ENCODE results near the gene LDAH. TPM values are rescaled to one million over a fixed set of nuclear protein-coding genes. Genes with fewer than 3 reads are reported as not detected.

LDAH gene
- total RNA-seq (10 to 100 TPM; 22.0 to 32.9 TPM), polyA plus RNA-seq (ENCODE audit: insufficient read length in 2 of 2) (10 to 100 TPM; 19.7 to 21.6 TPM)
- long read RNA-seq, donor 1, transcript LDAH-201 (7 exons, 2,907 nt) = major isoform, 8 of 8 reads
- long read RNA-seq, donor 1, partial matches to known transcripts = 0 of 8 reads
- long read RNA-seq, donor 1, other reads (novel, unspliced or antisense) = 0 of 8 reads
- long read RNA-seq, donor 2, partial matches to known transcripts = 0 of 1 reads
- long read RNA-seq, donor 2, other reads (novel, unspliced or antisense) = 0 of 1 reads
- long read RNA-seq, donor 3, partial matches to known transcripts = 0 of 5 reads
- long read RNA-seq, donor 3, other reads (novel, unspliced or antisense) = 0 of 5 reads
- long read RNA-seq, donor 4, partial matches to known transcripts = 0 of 4 reads
- long read RNA-seq, donor 4, other reads (novel, unspliced or antisense) = 0 of 4 reads

DNA sequence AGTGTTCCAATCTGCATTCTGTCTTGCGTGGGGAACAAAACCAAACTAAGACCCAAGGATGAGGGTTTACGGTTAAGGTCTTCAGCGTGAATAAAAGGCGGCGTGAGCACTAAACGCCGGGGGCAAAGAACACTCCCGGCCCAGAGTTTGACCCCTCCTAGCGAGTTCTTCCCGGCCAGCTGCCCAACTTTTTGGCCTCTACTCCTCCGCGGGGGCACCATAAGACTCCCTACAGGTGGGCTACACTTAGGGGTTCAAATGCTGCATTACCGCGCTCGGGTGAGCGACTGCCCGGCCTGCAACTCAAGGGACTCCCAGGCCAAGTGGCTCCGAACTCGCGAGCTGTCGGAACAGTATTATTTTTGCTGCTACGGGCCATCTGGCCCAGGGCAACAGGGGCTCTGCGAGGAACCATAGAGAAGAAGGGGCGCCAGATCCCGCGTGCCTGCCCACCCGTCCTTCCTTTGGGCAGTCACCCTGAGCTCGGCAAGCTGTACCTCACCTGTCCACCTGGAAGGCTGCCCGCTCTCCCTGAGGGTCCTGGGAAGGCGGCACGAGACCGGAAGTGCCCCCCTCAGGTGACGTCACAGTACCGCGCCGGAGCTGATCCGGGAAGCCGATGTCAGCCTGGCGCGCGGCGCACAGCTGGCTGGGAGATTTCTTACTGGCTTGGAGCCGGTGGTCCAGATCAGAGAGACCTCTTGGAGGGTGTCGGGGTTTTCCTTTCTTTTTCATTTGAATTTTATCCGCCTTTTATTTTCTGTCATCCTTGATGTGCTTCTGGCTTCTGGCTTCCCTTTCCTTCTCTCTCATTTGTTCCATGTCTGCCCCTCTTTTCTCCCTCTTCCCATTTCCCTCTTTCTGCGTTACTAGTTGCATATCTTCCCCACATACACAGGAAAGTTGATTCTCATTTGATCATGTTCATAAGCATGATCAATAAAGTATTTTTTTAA is at the start of gene LDAH:
TSS of gene LDAH (minus strand) at position 567 of the 956 bp plus-strand sequence. CDS start 21,638 bp downstream, outside the sequence.
- Histone ChIP-seq H3K4me3 (ENCODE audit: low read depth, low read length) (peak within 1 kb of the TSS; percentile 96), H3K27ac (ENCODE audit: low read depth, low read length) (peak within 1 kb of the TSS; percentile 87), H3K9me3 (ENCODE audit: control insufficient read depth, insufficient read depth, low read length) (no peaks in the 10 kb centered on the region), H3K27me3 (ENCODE audit: control insufficient read depth, insufficient read depth, low read length) (no peaks in the 10 kb centered on the region), H3K36me3 (ENCODE audit: control insufficient read depth, insufficient read depth, low read length) (no peaks in the 10 kb centered on the region), H3K4me1 (ENCODE audit: control insufficient read depth, insufficient read depth, low read length) (peaks cover 10% of the 10 kb centered on the region)
- peak; percentile 12 to 98 (median 90) for DNase-seq (ENCODE audit: low read depth in 4 of 6, low spot score in 6 of 6)
- 0% methylated on average over 43 of the region's 46 CpGs for WGBS (ENCODE audit: insufficient coverage)

DNA sequence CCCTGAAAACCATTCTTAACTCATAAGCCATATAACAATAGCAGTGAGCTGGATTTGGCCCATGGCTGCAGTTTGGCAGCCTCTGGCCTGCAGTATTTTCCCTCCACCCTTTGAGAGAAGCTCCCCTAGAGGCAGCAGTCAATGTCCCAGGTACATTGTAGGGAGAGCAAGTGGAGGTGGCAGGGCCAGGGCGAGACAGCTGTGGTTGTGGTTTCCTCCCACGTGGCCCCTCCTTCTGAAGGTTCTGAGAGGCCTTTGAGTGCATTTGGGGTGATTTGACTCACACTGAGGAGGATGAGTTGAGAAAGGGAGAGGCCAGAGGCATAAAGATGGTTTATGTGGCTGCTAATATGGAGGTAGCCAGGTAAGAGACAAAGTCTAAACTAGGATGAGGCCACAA is 45.5 kb upstream of the LDAH start:
- Histone ChIP-seq H3K4me3 (ENCODE audit: low read depth, low read length) (no peak overlapping the region), H3K9me3 (ENCODE audit: control insufficient read depth, insufficient read depth, low read length) (no peaks in the 10 kb centered on the region), H3K27ac (ENCODE audit: low read depth, low read length) (no peak overlapping the region), H3K27me3 (ENCODE audit: control insufficient read depth, insufficient read depth, low read length) (no peaks in the 10 kb centered on the region), H3K4me1 (ENCODE audit: control insufficient read depth, insufficient read depth, low read length) (no peaks in the 10 kb centered on the region), H3K36me3 (ENCODE audit: control insufficient read depth, insufficient read depth, low read length) (no peaks in the 10 kb centered on the region)
- 42% methylated on average over 2 of the region's 2 CpGs for WGBS (ENCODE audit: insufficient coverage)
- no peak for DNase-seq (ENCODE audit: low read depth in 4 of 6, low spot score in 6 of 6)

DNA sequence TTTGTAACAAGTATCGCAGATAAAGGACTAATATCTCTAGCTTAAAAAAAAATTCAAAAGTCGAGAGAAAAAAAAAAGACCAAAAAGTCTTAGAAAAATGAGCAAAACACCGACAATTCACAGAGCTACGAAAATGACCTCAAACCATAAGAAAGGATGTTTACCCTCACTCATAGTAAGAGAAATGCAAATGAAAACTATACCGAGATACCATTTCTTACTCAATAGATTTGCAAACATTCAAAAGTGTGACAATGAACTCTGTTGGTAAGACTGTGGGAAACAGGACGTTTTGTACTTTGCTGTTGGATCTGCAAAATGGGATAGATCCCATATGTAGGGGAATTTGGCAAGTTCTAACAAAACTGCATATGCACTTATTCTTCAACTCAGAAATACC is 39.9 kb upstream of the LDAH start:
- no peak for DNase-seq (ENCODE audit: low read depth in 4 of 6, low spot score in 6 of 6)
- Histone ChIP-seq H3K27ac (ENCODE audit: low read depth, low read length) (no peak overlapping the region), H3K27me3 (ENCODE audit: control insufficient read depth, insufficient read depth, low read length) (no peaks in the 10 kb centered on the region), H3K4me1 (ENCODE audit: control insufficient read depth, insufficient read depth, low read length) (no peaks in the 10 kb centered on the region), H3K4me3 (ENCODE audit: low read depth, low read length) (no peak overlapping the region), H3K36me3 (ENCODE audit: control insufficient read depth, insufficient read depth, low read length) (no peaks in the 10 kb centered on the region), H3K9me3 (ENCODE audit: control insufficient read depth, insufficient read depth, low read length) (no peaks in the 10 kb centered on the region)
- no CpG with 5 or more reads among the region's 6 CpGs for WGBS (ENCODE audit: insufficient coverage)

DNA sequence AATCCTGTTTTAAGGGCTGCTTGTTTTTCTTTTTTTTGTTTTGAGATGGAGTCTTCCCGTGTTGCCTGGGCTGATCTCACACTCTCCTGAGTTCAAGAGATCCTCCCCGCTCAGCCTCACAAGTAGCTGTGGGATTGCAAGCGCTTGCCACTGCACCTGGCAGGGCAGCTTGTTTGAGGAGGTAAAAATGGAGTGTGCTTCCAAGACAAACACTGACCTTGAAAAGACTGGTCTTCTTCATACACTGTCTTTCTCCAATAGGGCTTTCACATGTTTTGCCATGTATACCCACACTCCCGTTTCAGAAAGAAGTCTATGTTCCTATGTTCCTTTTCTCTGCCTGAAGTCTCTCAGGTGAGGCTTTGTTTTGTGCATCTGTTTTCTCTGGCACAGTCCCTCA is 32.6 kb upstream of the LDAH start:
- no peak for DNase-seq (ENCODE audit: low read depth in 4 of 6, low spot score in 6 of 6)
- 92% methylated on average over 1 of the region's 4 CpGs for WGBS (ENCODE audit: insufficient coverage)
- no peaks in the 10 kb centered on the region for H3K4me1 ChIP-seq (ENCODE audit: control insufficient read depth, insufficient read depth, low read length)
- no peaks in the 10 kb centered on the region for H3K27me3 ChIP-seq (ENCODE audit: control insufficient read depth, insufficient read depth, low read length)
- H3K9me3 ChIP-seq (ENCODE audit: control insufficient read depth, insufficient read depth, low read length) = no peaks in the 10 kb centered on the region
- H3K4me3 ChIP-seq (ENCODE audit: low read depth, low read length) = no peak overlapping the region
- H3K36me3 ChIP-seq (ENCODE audit: control insufficient read depth, insufficient read depth, low read length) = no peaks in the 10 kb centered on the region
- no peak overlapping the region for H3K27ac ChIP-seq (ENCODE audit: low read depth, low read length)

DNA sequence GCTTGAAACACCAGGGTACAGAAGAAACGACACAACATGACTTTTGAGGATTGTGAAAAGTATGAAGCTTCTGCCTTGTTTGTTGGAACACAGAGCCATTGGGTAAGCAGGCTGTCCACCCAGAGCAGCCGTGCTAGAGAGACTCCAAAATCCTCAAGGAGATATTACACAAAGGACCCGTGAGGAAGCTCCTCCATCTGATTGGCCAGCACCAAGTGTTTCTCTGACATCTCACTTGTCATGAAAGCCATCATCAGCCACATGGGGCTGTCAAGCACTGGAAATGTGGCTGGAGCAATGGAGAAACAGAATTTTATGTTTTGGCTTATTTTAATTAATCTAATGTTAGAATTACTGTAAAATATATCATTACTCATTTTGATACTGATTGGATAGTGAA is 29.8 kb upstream of the LDAH start:
- H3K4me1 ChIP-seq (ENCODE audit: control insufficient read depth, insufficient read depth, low read length) = no peaks in the 10 kb centered on the region
- no peaks in the 10 kb centered on the region for H3K27me3 ChIP-seq (ENCODE audit: control insufficient read depth, insufficient read depth, low read length)
- H3K4me3 ChIP-seq (ENCODE audit: low read depth, low read length) = no peak overlapping the region
- no peak for DNase-seq (ENCODE audit: low read depth in 4 of 6, low spot score in 6 of 6)
- H3K36me3 ChIP-seq (ENCODE audit: control insufficient read depth, insufficient read depth, low read length) = no peaks in the 10 kb centered on the region
- 69% methylated on average over 2 of the region's 3 CpGs for WGBS (ENCODE audit: insufficient coverage)
- no peak overlapping the region for H3K27ac ChIP-seq (ENCODE audit: low read depth, low read length)
- H3K9me3 ChIP-seq (ENCODE audit: control insufficient read depth, insufficient read depth, low read length) = no peaks in the 10 kb centered on the region

DNA sequence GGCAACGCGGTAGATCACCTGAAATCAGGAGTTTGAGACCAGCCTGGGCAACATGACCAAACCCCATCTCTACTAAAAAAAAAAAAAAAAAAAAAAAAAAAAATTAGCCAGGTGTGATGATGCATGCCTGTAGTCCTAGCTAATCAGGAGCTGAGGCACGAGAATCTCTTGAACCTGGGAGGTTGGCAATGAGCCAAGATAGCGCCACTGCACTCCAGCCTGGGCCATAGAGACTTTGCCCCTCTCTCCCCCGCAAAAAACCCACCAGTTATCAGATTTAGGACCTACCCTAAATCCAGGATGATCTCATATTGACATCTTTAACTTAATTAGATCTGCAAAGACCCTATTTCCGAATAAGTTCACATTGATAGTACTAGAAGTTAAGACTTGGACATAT is 29.2 kb upstream of the LDAH start:
- no peaks in the 10 kb centered on the region for H3K27me3 ChIP-seq (ENCODE audit: control insufficient read depth, insufficient read depth, low read length)
- no peak overlapping the region for H3K4me3 ChIP-seq (ENCODE audit: low read depth, low read length)
- H3K9me3 ChIP-seq (ENCODE audit: control insufficient read depth, insufficient read depth, low read length) = no peaks in the 10 kb centered on the region
- H3K4me1 ChIP-seq (ENCODE audit: control insufficient read depth, insufficient read depth, low read length) = no peaks in the 10 kb centered on the region
- no peaks in the 10 kb centered on the region for H3K36me3 ChIP-seq (ENCODE audit: control insufficient read depth, insufficient read depth, low read length)
- no peak overlapping the region for H3K27ac ChIP-seq (ENCODE audit: low read depth, low read length)
- WGBS (ENCODE audit: insufficient coverage) = 69% methylated on average over 3 of the region's 6 CpGs
- no peak for DNase-seq (ENCODE audit: low read depth in 4 of 6, low spot score in 6 of 6)

DNA sequence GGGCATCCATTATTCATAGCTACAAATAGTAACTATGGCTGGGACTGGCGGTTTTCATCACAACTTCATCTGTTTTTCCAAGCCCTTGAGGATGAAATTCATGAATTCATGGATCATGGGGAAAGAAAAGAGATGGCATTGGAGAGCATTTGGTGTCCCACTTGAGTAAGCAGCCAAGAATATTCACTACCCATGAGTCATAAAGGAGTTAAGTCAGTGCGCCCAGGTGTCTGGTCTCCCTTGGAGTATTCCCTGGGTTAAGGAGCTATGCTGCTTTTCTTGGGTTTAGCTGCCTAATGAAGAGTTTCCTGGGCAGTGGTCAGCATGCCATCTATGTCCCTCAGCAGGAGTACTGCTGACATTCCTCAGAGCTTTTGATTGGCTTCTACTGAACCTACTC is 21.3 kb upstream of the LDAH start:
- H3K27ac ChIP-seq (ENCODE audit: low read depth, low read length) = no peak overlapping the region
- no peak for DNase-seq (ENCODE audit: low read depth in 4 of 6, low spot score in 6 of 6)
- H3K27me3 ChIP-seq (ENCODE audit: control insufficient read depth, insufficient read depth, low read length) = peaks cover 2% of the 10 kb centered on the region
- no peaks in the 10 kb centered on the region for H3K4me1 ChIP-seq (ENCODE audit: control insufficient read depth, insufficient read depth, low read length)
- no peak overlapping the region for H3K4me3 ChIP-seq (ENCODE audit: low read depth, low read length)
- WGBS (ENCODE audit: insufficient coverage) = 100% methylated on average over 1 of the region's 2 CpGs
- H3K9me3 ChIP-seq (ENCODE audit: control insufficient read depth, insufficient read depth, low read length) = no peaks in the 10 kb centered on the region
- H3K36me3 ChIP-seq (ENCODE audit: control insufficient read depth, insufficient read depth, low read length) = no peaks in the 10 kb centered on the region

DNA sequence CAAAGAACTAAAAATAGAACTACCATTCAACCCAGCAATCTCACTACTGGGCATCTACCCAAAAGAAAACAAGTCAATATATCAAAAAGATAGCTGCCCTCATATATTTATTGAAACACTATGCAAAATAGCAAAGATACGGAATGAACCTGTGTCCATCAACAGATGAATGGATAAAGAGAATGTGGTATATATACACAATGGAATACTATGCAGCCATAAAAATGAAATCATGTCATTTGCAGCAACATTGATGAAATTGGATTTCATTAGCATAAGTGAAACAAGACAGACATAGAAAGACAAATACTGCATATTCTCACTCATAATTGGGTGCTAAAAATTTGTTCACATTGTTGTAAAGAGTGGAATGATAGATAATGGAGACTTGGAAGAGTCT is 16.2 kb upstream of the LDAH start:
- H3K27me3 ChIP-seq (ENCODE audit: control insufficient read depth, insufficient read depth, low read length) = peaks cover 7% of the 10 kb centered on the region
- DNase-seq (ENCODE audit: low read depth in 4 of 6, low spot score in 6 of 6) = no peak
- no CpG with 5 or more reads among the region's 1 CpG for WGBS (ENCODE audit: insufficient coverage)

DNA sequence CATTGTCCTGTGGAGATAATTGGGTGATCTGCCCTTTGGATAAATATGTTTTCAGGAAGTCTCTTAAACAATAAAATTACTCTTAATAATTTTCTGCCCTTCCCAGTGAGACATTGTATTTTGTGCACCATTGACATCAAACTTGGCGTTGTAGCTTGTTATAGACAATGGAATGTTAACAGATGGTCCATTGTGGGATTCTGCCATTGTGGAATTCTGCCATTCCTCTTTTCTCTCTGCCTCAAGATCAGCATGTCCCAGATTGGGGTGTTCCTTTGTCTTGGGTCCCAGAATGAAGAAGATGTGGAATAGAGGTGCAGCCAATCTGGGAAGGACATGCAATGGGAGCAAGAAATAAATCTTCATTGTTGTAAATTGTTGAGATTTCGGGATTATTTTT is 15.1 kb upstream of the LDAH start:
- Histone ChIP-seq H3K4me1 (ENCODE audit: control insufficient read depth, insufficient read depth, low read length) (no peaks in the 10 kb centered on the region), H3K27me3 (ENCODE audit: control insufficient read depth, insufficient read depth, low read length) (peaks cover 9% of the 10 kb centered on the region), H3K36me3 (ENCODE audit: control insufficient read depth, insufficient read depth, low read length) (no peaks in the 10 kb centered on the region), H3K4me3 (ENCODE audit: low read depth, low read length) (no peak overlapping the region), H3K9me3 (ENCODE audit: control insufficient read depth, insufficient read depth, low read length) (no peaks in the 10 kb centered on the region), H3K27ac (ENCODE audit: low read depth, low read length) (no peak overlapping the region)
- WGBS (ENCODE audit: insufficient coverage) = no CpG with 5 or more reads among the region's 2 CpGs
- DNase-seq (ENCODE audit: low read depth in 4 of 6, low spot score in 6 of 6) = no peak

More for the DNA sequence above, 16.2 kb upstream of the LDAH start:
- H3K36me3 ChIP-seq (ENCODE audit: control insufficient read depth, insufficient read depth, low read length) = no peaks in the 10 kb centered on the region
- H3K4me1 ChIP-seq (ENCODE audit: control insufficient read depth, insufficient read depth, low read length) = no peaks in the 10 kb centered on the region
- no peak overlapping the region for H3K27ac ChIP-seq (ENCODE audit: low read depth, low read length)
- no peaks in the 10 kb centered on the region for H3K9me3 ChIP-seq (ENCODE audit: control insufficient read depth, insufficient read depth, low read length)
- no peak overlapping the region for H3K4me3 ChIP-seq (ENCODE audit: low read depth, low read length)
